Measurements from ENCODE around the gene PRR5. TPM values are rescaled to one million over a fixed set of nuclear protein-coding genes. Genes with fewer than 3 reads are reported as not detected.

Gene PRR5
- total RNA-seq, 1 experiment from 2014 or later: 11.8 TPM

DNA sequence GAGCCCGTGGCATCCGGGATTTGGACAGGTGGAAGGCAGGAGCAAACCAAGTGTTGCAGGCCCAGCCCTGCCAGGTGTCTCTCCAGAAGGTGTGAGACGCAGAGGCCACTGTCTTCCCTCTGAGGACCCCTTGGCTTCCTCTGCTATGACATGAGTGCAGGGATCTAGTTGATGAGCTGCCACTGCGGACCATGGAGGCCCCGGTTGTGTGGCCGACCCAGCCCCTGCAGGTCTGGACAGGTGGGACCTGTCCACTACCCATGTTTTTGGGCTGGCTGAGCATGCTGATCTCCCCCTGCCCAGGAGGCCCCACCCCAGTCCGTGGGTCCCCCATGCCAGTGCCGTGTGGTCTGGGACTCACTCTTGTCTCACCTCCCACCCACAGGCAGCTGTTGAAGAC lies 22.9 kb downstream of the PRR5 start:
- Histone ChIP-seq H3K4ac (ENCODE audit: low read depth, low read length) (no peak overlapping the region), H3K23ac (ENCODE audit: insufficient read length, low read depth, low read length) (no peak overlapping the region), H2BK15ac (ENCODE audit: low read depth, low read length) (no peak overlapping the region), H4K5ac (ENCODE audit: insufficient read length, low read depth, low read length) (no peak overlapping the region), H3K23me2 (ENCODE audit: insufficient read length, low read depth, low read length, poor library complexity, severe bottlenecking) (no peaks in the 10 kb centered on the region), H3K4me1 (ENCODE audit: insufficient read depth, low read length) (peaks cover 2% of the 10 kb centered on the region; the same call in 1 of the 2 replicates), H3K27me3 (ENCODE audit: insufficient read depth, low read length) (no peaks in the 10 kb centered on the region), H4K8ac (replicated peaks; ENCODE audit: insufficient read length, low read depth, low read length) (no peak overlapping the region), H2BK20ac (ENCODE audit: low read depth, low read length, poor library complexity, severe bottlenecking) (no peak overlapping the region), H2AFZ (ENCODE audit: low read length) (no peak overlapping the region), H3K9ac (ENCODE audit: extremely low read depth, insufficient read length, low read length) (no peak overlapping the region), H4K91ac (ENCODE audit: insufficient read length, low read depth, low read length) (no peak overlapping the region), H2AK5ac (ENCODE audit: insufficient read length, low read length) (no peak overlapping the region), H3K79me2 (ENCODE audit: insufficient read depth, low read length) (no peaks in the 10 kb centered on the region), H3K14ac (ENCODE audit: insufficient read depth, low read length) (no peak overlapping the region), H3K56ac (ENCODE audit: insufficient read length, low read depth, low read length) (no peak overlapping the region), H3K4me2 (ENCODE audit: insufficient read depth, insufficient read length, low read length) (no peak overlapping the region), H2BK5ac (ENCODE audit: insufficient read length, low read length) (no peak overlapping the region), H3T11ph (ENCODE audit: low read length) (no peak overlapping the region), H4K20me1 (ENCODE audit: control insufficient read depth, insufficient read depth, insufficient read length) (no peaks in the 10 kb centered on the region), H2BK120ac (ENCODE audit: low read depth, low read length, poor library complexity, severe bottlenecking) (no peak overlapping the region), H2BK12ac (ENCODE audit: insufficient read length, low read depth, low read length) (no peak overlapping the region), H3K9me3 (ENCODE audit: control insufficient read depth, low read depth, low read length) (no peaks in the 10 kb centered on the region), H3K18ac (ENCODE audit: insufficient read length, low read depth, low read length) (no peak overlapping the region), H3K27ac (ENCODE audit: insufficient read length, low read depth, low read length) (no peak overlapping the region), H3K79me1 (ENCODE audit: insufficient read depth, low read depth, low read length, poor library complexity, severe bottlenecking) (no peaks in the 10 kb centered on the region)
- no CpG with 5 or more reads among the region's 8 CpGs for WGBS (ENCODE audit: extremely low coverage, insufficient read length, low lambda C conversion rate)
- H3K27ac Mint-ChIP-seq: no peak overlapping the region
- TF ChIP-seq CTCF (conservative IDR thresholded peaks at IDR 0.05): no peak
- no peaks in the 10 kb centered on the region for H3K9me3 Mint-ChIP-seq
- no peak overlapping the region for H3K4me3 Mint-ChIP-seq
- H3K27me3 Mint-ChIP-seq (ENCODE audit: low read depth): no peaks in the 10 kb centered on the region
- H3K4me1 Mint-ChIP-seq: peaks cover 15 to 17% of the 10 kb centered on the region in 2 experiments
- DNase-seq: no peak
- H3K36me3 Mint-ChIP-seq (ENCODE audit: insufficient read depth in 1 of 3, low read depth in 3 of 3): peaks cover 0 to 3% (median 0%) of the 10 kb centered on the region in 3 experiments; a peak in 1 of 7 replicates
